Measurements from ENCODE around the gene TCIRG1. TPM values are rescaled to one million over a fixed set of nuclear protein-coding genes. Genes with fewer than 3 reads are reported as not detected.

TCIRG1 gene
- total RNA-seq, 2 experiments from 2014 or later = 129 to 138 TPM

DNA sequence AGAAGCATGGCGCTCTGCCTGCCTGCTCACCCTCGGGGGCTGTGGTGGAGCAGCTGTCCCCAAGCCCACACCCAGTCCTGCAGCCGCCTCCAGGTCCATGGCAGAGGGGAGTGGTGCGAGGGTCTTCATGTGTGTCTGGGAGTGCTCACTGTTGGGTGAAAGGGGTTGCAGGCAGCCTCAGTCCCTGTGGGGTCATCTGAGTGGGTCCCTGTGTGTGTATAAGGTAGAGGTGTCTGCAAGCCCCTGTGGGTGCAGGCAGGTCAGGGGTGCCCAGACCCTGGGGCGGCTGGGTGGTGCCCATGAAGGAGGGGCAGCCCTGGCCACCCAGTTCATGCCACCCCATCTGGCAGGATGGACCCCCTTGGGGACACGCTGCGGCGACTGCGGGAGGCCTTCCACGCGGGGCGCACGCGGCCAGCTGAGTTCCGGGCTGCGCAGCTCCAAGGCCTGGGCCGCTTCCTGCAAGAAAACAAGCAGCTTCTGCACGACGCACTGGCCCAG, 23.8 kb upstream of the TCIRG1 start:
- TF ChIP-seq, protein P1, sequence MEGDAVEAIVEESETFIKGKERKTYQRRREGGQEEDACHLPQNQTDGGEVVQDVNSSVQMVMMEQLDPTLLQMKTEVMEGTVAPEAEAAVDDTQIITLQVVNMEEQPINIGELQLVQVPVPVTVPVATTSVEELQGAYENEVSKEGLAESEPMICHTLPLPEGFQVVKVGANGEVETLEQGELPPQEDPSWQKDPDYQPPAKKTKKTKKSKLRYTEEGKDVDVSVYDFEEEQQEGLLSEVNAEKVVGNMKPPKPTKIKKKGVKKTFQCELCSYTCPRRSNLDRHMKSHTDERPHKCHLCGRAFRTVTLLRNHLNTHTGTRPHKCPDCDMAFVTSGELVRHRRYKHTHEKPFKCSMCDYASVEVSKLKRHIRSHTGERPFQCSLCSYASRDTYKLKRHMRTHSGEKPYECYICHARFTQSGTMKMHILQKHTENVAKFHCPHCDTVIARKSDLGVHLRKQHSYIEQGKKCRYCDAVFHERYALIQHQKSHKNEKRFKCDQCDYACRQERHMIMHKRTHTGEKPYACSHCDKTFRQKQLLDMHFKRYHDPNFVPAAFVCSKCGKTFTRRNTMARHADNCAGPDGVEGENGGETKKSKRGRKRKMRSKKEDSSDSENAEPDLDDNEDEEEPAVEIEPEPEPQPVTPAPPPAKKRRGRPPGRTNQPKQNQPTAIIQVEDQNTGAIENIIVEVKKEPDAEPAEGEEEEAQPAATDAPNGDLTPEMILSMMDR (IDR thresholded peaks at IDR 0.05) = no peak
- ATAC-seq (no peak), DNase-seq (no peak)
- POLR2A ChIA-PET = no interaction called here
- no peaks in the 10 kb centered on the region for H3K36me3 Mint-ChIP-seq (ENCODE audit: low read depth)
- no peaks in the 10 kb centered on the region for H3K27me3 Mint-ChIP-seq
- intact Hi-C loops (cut with micrococcal nuclease) = no loop called here
- no peak overlapping the region for H3K4me3 Mint-ChIP-seq
- H3K9me3 Mint-ChIP-seq = no peaks in the 10 kb centered on the region
- CTCF ChIA-PET = no interaction called here
- H3K27ac Mint-ChIP-seq = no peak overlapping the region
- H3K4me1 Mint-ChIP-seq (ENCODE audit: low read depth) = peaks cover 2% of the 10 kb centered on the region

DNA sequence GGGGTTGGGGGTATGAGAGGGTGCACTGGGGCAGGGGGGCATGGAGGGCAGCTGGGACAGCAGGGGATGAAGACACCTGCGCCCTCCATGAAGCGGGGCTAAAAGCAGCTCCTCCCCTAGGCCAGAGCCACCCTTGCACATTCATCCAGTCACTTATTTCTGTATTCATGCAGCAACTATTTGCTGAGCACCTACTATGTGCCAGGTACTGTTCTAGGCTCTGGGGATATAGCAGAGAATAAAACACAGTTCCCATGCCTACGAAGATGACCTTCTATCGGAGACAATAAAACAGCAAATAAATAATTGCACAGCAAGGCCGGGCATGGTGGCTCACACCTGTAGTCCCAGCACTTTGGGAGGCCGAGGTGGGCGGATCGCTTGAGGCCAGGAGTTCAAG, 23.4 kb upstream of the TCIRG1 start:
- no peak overlapping the region for H3K4me3 Mint-ChIP-seq
- POLR2A ChIA-PET = no interaction called here
- no peak for DNase-seq
- no peak for ATAC-seq
- H3K36me3 Mint-ChIP-seq (ENCODE audit: low read depth) = no peaks in the 10 kb centered on the region
- H3K4me1 Mint-ChIP-seq (ENCODE audit: low read depth) = no peaks in the 10 kb centered on the region
- no peak overlapping the region for H3K27ac Mint-ChIP-seq
- TF ChIP-seq, protein P1 (IDR thresholded peaks at IDR 0.05) = no peak
- intact Hi-C loops (cut with micrococcal nuclease) = no loop called here
- no peaks in the 10 kb centered on the region for H3K27me3 Mint-ChIP-seq
- no peaks in the 10 kb centered on the region for H3K9me3 Mint-ChIP-seq
- CTCF ChIA-PET = no interaction called here

DNA sequence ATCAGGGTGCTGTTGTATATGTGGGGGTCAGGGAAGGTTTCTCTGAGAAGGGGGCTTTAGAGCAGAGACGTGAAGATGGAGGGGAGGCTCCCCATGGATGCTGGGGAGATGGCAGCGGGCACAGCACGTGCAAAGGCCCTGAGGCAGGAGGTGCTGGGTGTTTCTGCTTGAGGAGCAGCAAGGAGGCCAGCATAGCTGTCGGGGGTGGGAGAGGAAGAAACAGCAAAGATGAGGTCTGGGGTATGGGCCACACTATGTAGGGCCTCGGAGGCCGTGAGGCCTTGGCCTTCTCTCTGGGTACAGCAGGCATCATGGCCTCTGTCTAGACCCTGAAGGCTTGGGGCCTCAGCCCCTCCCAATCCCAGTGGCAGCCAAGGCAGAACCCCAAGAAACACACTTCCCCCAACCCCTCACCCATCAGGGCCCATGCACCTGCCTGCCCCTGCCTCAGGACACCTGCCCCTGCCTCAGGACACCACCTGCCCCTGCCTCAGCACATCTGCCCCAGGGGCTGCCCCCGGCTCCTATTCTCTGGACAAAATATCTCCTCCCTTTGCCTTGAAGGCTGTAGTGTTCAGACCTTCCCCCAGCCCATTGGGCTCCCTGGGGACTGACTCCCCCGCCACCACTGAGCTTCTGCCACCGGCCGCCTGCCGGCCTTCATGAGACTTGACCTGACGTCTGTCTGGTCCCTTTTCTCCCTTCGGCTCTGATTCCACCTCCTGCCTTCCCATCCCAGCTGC, 22.5 kb upstream of the TCIRG1 start:
- ChIA-PET POLR2A (no interaction called here), CTCF (no interaction called here)
- Mint-ChIP-seq H3K9me3 (no peaks in the 10 kb centered on the region), H3K4me3 (no peak overlapping the region), H3K27me3 (no peaks in the 10 kb centered on the region), H3K4me1 (ENCODE audit: low read depth) (no peaks in the 10 kb centered on the region), H3K36me3 (ENCODE audit: low read depth) (no peaks in the 10 kb centered on the region), H3K27ac (no peak overlapping the region)
- ATAC-seq (no peak), DNase-seq (no peak)
- TF ChIP-seq, protein P1 (IDR thresholded peaks at IDR 0.05) = no peak
- intact Hi-C loops (cut with micrococcal nuclease) = no loop called here

DNA sequence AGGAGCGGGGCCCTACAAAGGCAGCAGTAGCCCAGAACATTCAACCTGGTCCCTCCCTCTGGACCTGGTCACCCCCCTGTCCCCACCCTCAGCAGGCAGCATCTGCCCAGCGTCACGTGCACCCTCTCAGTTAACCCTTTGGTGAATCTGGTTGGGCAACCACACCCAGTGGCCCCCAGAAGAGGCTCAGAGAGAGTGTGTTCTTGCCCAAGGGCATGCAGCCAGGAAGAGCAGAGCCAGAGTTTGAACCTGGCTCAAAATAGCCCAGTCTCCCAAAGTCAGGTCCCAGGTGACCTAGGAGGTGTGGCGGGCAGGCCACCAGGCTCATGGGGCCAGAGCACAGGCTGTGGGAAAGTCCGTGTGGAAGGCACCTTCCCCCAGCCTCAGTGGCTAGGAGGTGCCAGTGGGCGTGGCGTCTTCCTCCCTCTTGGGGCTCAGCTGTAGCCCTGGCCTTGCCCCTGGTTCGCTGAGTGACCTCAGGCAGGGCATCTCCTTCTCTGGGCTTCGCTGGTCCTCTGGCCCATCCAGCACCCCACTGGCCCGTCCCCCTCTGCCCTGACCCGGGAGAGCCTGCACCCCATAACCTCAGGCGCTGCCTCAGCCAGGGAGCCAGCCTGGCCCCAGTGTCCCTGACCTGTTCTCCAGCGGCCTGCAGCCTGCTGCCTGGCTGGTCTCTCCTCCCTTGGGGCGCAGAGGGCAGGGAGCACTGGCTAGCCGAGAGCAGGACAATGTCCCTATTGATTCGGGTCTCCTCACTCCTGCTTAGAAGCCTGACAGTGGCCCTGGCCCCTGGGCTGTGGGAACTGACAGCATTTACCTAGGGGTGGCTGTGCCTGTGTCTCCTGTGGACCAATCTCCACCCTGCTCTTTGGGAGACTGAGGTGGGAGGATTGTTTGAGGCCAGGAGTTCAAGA, 21.7 kb upstream of the TCIRG1 start:
- no peaks in the 10 kb centered on the region for H3K9me3 Mint-ChIP-seq
- no peak overlapping the region for H3K27ac Mint-ChIP-seq
- H3K27me3 Mint-ChIP-seq = no peaks in the 10 kb centered on the region
- no peak overlapping the region for H3K4me3 Mint-ChIP-seq
- ATAC-seq (no peak), DNase-seq (no peak)
- intact Hi-C loops (cut with micrococcal nuclease) = no loop called here
- ChIA-PET POLR2A (no interaction called here), CTCF (no interaction called here)
- TF ChIP-seq, protein P1 (IDR thresholded peaks at IDR 0.05) = no peak
- no peaks in the 10 kb centered on the region for H3K4me1 Mint-ChIP-seq (ENCODE audit: low read depth)
- H3K36me3 Mint-ChIP-seq (ENCODE audit: low read depth) = no peaks in the 10 kb centered on the region
